Ishikawa (cell line): ENCODE measurements around the gene TUT1.

Experiments used
- EP300 ChIP-seq: IDR thresholded peaks from 2 replicates; pipeline ENCODE4 v1.6.1; 2012; ENCODE audit warnings: borderline replicate concordance
- MAX ChIP-seq: IDR thresholded peaks from 2 replicates; pipeline ENCODE4 v1.6.1; 2012
- RAD21 ChIP-seq: IDR thresholded peaks from 2 replicates; pipeline ENCODE4 v1.6.1; 2012; ENCODE audit warnings: low read depth
- TCF12 ChIP-seq: IDR thresholded peaks from 2 replicates; pipeline ENCODE4 v1.6.1; 2012; ENCODE audit warnings: low read depth
- YY1 ChIP-seq: IDR thresholded peaks from 2 replicates; pipeline ENCODE4 v1.6.1; 2012; ENCODE audit warnings: low read depth

GRCh38 chr11:62592989-62593421, 1.7 kb upstream of the TUT1 start:
- TF ChIP-seq EP300, result no peak
- no peak for TF ChIP-seq MAX
- TF ChIP-seq RAD21, result no peak
- TF ChIP-seq TCF12, result no peak
- TF ChIP-seq YY1, result no peak
